HG02884 (cell line): ENCODE results near the gene CDON.

Experiments
- ATAC-seq: cut with Tn5 transposase; IDR thresholded peaks from one replicate; pipeline ENCODE4 v1.9.1; 2021; ENCODE audit warnings: mild to moderate bottlenecking, moderate library complexity; ENCODE audit not compliant: unreplicated experiment

CDON gene

GRCh38 chr11:126062679-126063506 lies at the start of gene CDON:
CDON (minus strand) TSS chr11:126062866; CDS start chr11:126023476, 39,390 bp downstream.
- ATAC-seq, result peak; percentile 96

DNA sequence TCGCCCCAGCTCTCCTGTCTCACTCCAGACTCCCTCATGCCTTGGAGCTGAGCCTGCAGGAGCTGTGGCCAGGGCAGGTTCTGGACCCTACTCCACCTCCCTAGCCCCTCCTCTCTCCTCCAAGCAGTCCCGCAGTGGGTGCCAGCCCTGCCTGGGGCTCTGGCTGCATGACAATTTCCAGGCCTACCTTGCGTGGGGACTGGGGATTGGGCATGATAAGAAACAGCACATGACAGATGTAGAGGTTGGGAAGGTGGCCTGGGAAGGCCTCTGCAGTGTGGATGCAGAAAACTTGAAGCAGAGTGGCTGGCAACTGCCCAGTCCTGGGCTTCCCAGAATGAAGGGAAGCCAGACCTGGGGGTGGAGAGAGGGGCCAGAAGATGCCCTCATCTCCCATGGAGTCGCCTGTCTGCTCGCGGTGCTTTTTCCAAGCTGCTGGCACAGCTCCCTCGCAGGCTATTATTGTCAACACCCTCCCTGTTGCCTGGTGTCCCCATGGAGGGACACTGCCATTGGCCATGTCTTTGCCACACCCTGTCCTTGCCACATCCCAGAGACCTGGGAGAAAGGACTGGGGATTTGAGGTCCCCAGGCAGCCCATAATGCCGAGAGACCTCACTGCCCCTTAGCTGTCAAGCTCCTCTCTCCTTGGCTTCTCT lies 48.9 kb upstream of the CDON start:
- no peak for ATAC-seq

GRCh38 chr11:126109941-126110731 lies 47.5 kb upstream of the CDON start:
- ATAC-seq, result no peak

- no peak for ATAC-seq
Observed at GRCh38 chr11:126106594-126107328, 44.1 kb upstream of the CDON start.

- no peak for ATAC-seq
Observed at GRCh38 chr11:126105748-126106080, 43.0 kb upstream of the CDON start.

DNA sequence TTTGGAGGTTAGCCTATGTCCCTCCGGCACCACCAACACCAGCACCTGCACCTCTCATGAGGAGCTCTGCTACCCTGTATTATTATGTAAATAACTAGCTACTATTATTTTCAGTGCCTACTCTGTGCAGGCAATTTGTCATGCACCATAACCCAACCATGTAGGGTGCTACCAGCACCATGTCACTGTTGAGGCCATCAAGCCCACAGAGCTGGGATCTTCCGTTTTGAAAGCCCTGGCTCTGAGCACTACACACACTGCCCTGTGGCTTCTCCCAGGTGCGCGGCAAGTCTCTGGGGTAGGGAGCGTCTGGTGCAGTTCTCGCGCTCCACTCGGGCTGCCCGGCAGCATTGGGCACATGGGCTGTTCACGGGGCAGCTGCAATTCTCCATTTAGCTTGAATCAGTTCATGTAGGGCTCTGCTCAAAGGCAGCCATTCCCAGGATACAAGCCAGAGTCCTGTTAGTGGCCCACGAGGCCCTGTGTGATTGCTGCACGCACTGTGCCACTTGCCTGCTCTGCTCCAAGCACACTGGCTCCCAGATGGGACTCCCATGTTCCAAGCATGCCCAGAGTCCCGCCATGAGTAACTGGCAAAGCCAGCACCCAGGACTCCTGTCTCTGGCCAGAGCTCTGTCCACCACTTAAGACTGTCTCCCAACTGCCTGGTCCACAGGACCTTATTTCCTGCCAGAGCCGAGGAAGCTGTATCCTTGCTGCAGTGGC lies 42.5 kb upstream of the CDON start:
- no peak for ATAC-seq

- no peak for ATAC-seq
Observed at GRCh38 chr11:126104420-126104819, 41.8 kb upstream of the CDON start.

DNA sequence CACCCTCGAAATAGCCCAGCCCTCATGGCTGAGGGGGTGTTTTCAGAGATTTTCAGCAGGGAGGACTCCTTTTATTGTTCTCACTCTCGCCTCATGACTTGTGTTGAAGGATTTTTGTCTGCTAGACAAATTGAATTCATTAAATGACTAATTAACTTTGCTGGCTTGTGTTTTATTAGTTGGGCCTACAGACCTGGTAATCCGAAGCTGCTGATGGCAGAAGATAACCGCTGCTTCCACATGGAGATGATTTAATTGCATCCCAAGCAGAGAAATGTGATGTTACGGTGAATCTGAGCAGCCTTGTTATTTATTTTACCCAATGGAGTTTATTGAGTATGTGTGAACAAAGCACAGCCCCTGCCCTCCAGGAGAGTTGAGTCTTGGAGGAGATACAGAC lies 40.5 kb upstream of the CDON start:
- ATAC-seq, result no peak

GRCh38 chr11:126102436-126102981 lies 39.8 kb upstream of the CDON start:
- peak; percentile 64 for ATAC-seq

GRCh38 chr11:126101930-126102283 lies 39.2 kb upstream of the CDON start:
- no peak for ATAC-seq

GRCh38 chr11:126101251-126101929 lies 38.7 kb upstream of the CDON start:
- no peak for ATAC-seq

DNA sequence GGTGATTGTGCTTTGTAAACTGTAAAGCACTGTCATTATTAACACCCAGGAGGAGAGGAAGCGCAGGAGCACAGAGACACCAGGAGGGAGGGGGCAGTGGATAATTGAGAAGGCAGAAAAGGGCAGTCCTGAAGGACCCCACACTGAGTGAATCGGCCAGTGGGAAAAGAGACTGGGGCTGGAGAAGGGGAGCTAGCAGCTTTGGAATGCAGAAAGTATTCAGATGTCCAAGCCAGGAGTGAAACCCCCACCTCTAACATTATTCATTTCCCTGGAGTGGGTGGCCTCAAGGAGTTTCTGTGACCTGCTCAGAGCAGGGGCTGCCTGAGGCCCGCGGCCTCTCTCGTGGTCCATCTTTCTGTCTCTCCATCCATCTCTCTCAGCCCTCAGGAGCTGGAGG lies 38.0 kb upstream of the CDON start:
- no peak for ATAC-seq

DNA sequence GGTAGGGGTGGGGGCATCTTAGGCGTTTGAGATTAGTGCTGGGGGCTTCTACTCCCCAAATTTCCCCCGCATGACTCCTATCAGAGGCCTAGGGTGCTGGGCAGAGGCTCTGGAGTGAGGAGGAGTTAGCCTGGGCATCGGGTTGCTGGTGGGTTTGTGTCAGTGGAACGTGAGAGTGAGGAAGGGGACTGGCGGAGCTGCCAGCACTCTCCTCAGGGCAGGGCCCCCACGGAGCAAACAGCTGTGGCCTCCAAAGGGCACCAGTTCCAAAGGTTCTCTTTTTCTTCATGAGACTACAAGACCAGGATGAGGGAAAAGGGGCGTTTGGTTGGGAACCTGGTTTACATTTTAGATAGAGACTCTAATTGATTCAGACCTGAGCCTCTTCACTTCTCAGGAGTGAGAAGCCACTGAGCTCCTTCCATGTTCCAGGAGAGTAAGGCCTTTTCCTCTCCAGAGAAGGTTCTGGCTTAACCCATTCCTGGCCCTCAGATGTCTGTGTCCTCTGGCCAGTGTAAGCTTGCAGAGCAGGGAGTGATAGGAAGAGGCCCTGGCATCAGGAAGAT lies 35.6 kb upstream of the CDON start:
- no peak for ATAC-seq

- no peak for ATAC-seq
Observed at GRCh38 chr11:126095745-126096144, 33.1 kb upstream of the CDON start.

DNA sequence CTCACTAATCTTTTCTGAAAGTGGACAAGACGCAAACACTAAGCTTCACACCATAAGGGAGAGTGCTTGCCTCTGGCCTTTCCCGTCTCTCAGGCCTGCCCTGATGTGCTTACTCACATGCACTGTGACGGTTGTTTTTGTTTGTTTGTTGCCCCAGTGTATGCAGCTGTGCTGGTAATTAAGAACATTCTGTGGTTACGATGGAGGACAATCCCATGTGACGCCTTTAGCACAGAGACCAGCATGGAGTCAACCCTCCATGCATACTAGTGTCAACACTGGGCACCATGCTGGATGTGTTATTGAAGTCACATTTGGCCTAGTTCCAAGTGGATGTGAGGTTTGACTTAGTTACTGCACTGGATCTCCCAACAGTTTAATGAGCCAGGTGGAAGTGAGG lies 27.8 kb upstream of the CDON start:
- ATAC-seq, result no peak

DNA sequence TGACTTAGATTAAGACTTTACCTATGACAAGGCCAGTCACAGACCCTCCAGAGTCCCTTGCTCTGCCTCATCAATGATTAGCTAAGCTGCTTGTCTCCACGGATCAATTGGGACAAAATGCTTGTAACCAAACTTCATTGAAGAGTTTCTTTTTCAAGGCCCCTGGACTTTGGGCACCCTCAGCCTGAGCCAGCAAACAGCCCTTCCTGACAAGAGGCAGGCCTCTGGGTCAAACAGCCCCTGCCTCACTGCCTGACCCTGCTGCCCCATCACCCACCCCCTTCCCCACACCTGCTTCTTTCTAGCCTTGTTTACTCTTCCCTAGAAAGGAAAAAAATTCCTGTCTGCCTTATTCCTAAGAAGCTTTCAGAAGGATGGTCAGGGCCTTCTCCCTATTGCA lies 26.3 kb upstream of the CDON start:
- no peak for ATAC-seq

DNA sequence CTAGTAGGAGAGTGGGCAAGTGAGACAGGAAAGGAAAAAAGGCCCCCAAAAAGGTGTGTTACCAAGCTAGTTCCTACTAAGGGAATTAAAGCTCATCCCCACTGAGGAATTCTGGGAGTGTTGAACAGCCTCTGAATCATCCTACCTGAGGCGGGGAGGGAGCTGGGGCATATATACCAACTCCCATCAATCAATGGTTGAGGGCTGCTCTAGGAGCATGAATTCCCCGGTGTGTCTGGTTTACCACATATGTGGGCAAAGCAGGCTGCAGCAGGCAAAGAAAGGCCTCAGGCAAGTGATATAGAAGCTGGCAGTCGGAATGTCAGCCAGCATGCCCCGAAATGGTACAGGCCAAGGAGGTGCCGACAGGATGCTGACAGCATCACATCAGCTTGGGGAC lies 23.6 kb upstream of the CDON start:
- ATAC-seq, result no peak

GRCh38 chr11:126084608-126084912 lies 21.9 kb upstream of the CDON start:
- no peak for ATAC-seq

GRCh38 chr11:126083829-126084607 lies 21.4 kb upstream of the CDON start:
- ATAC-seq, result no peak
